ENCODE measurements around the gene LPCAT4. TPM values are rescaled to one million over a fixed set of nuclear protein-coding genes. Genes with fewer than 3 reads are reported as not detected.
A peak's percentile ranks its signal among the peaks of the same experiment; 100 is the strongest.
"Not testable (repeated sequence)": the region's sequence is repeated elsewhere in the genome, so short reads cannot be mapped to it uniquely, and the experiment has no call there.

LPCAT4 gene
- total RNA-seq, 1 donor from 2014 or later, result 32.4 TPM

DNA sequence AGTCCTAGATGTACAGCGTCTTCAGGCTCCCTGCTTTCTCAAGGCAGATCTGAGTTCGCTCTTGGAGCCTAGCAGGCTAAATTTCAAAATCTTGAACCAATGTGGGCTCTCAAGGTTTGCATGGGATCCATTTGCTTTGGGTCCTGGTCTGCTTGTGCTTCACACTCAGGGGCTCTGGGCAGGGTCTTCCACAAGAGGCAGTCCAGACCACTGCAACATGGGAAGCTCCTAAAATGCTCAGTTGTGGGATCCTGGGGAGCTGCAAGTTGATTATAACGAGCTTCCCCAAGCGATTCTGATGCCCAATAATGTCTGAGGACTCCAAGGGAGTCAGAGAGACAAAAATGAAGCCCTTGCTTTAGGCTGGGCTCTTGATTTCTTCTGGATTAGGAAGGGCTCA, 17.2 kb downstream of the LPCAT4 start:
- H3K27me3 Mint-ChIP-seq (ENCODE audit: unreplicated experiment), result peaks cover 3% of the 10 kb centered on the region
- no peaks in the 10 kb centered on the region for H3K36me3 Mint-ChIP-seq (ENCODE audit: low read depth, unreplicated experiment)
- TF ChIP-seq, protein P1, sequence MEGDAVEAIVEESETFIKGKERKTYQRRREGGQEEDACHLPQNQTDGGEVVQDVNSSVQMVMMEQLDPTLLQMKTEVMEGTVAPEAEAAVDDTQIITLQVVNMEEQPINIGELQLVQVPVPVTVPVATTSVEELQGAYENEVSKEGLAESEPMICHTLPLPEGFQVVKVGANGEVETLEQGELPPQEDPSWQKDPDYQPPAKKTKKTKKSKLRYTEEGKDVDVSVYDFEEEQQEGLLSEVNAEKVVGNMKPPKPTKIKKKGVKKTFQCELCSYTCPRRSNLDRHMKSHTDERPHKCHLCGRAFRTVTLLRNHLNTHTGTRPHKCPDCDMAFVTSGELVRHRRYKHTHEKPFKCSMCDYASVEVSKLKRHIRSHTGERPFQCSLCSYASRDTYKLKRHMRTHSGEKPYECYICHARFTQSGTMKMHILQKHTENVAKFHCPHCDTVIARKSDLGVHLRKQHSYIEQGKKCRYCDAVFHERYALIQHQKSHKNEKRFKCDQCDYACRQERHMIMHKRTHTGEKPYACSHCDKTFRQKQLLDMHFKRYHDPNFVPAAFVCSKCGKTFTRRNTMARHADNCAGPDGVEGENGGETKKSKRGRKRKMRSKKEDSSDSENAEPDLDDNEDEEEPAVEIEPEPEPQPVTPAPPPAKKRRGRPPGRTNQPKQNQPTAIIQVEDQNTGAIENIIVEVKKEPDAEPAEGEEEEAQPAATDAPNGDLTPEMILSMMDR (IDR thresholded peaks at IDR 0.05; ENCODE audit: unreplicated experiment), result no peak
- H3K9me3 Mint-ChIP-seq (ENCODE audit: unreplicated experiment), result no peaks in the 10 kb centered on the region
- no peak for DNase-seq (ENCODE audit: low spot score)
- no peak overlapping the region for H3K27ac Mint-ChIP-seq (ENCODE audit: unreplicated experiment)
- no peak overlapping the region for H3K4me3 Mint-ChIP-seq (ENCODE audit: unreplicated experiment)
- H3K4me1 Mint-ChIP-seq (ENCODE audit: unreplicated experiment), result no peaks in the 10 kb centered on the region

DNA sequence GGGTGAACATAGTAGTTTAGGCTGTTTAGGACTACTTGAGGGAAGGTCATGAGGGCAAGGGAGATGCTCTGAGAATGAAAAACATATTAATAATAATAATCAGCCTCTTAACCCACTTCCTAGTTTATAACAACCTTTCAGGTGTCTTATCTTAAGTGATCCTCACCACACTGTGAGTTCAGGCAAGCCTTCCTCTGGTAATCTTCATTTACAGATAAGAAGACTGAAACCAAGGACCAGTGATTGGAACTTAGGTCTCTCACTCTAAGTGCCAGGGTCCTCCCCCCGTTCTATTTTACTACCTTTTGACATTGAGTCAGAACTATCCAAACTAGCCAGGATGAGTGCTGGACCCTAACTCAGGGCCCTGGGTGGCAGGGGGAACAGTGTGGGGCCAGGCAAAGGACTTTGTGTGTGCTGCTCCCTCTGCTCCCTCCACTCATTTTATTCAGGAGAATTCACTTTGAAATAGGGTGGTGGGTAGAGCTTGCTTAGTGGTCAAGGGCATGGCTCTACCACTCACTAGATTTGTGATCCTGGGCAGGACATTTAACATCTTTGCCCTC, 18.2 kb downstream of the LPCAT4 start:
- no peak for DNase-seq (ENCODE audit: low spot score)
- Mint-ChIP-seq H3K9me3 (ENCODE audit: unreplicated experiment) (no peaks in the 10 kb centered on the region), H3K4me3 (ENCODE audit: unreplicated experiment) (no peak overlapping the region), H3K27me3 (ENCODE audit: unreplicated experiment) (peaks cover 3% of the 10 kb centered on the region), H3K36me3 (ENCODE audit: low read depth, unreplicated experiment) (no peaks in the 10 kb centered on the region), H3K4me1 (ENCODE audit: unreplicated experiment) (no peaks in the 10 kb centered on the region), H3K27ac (ENCODE audit: unreplicated experiment) (no peak overlapping the region)
- TF ChIP-seq, protein P1 (IDR thresholded peaks at IDR 0.05; ENCODE audit: unreplicated experiment), result no peak

DNA sequence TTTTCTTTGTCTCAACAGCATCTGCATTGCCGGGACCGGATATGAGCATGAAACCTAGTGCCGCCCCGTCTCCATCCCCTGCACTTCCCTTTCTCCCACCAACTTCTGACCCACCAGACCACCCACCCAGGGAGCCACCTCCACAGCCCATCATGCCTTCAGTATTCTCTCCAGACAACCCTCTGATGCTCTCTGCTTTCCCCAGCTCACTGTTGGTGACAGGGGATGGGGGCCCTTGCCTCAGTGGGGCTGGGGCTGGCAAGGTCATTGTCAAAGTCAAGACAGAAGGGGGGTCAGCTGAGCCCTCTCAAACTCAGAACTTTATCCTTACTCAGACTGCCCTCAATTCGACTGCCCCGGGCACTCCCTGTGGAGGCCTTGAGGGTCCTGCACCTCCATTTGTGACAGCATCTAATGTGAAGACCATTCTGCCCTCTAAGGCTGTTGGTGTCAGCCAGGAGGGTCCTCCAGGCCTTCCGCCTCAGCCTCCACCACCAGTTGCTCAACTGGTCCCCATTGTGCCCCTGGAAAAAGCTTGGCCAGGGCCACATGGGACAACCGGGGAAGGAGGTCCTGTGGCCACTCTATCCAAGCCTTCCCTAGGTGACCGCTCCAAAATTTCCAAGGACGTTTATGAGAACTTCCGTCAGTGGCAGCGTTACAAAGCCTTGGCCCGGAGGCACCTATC, 18.9 kb downstream of the LPCAT4 start:
- no peak overlapping the region for H3K4me3 Mint-ChIP-seq (ENCODE audit: unreplicated experiment)
- TF ChIP-seq, protein P1 (IDR thresholded peaks at IDR 0.05; ENCODE audit: unreplicated experiment), result no peak
- no peaks in the 10 kb centered on the region for H3K36me3 Mint-ChIP-seq (ENCODE audit: low read depth, unreplicated experiment)
- no peak overlapping the region for H3K27ac Mint-ChIP-seq (ENCODE audit: unreplicated experiment)
- no peak for DNase-seq (ENCODE audit: low spot score)
- H3K27me3 Mint-ChIP-seq (ENCODE audit: unreplicated experiment), result peaks cover 3% of the 10 kb centered on the region
- no peaks in the 10 kb centered on the region for H3K9me3 Mint-ChIP-seq (ENCODE audit: unreplicated experiment)
- no peaks in the 10 kb centered on the region for H3K4me1 Mint-ChIP-seq (ENCODE audit: unreplicated experiment)

DNA sequence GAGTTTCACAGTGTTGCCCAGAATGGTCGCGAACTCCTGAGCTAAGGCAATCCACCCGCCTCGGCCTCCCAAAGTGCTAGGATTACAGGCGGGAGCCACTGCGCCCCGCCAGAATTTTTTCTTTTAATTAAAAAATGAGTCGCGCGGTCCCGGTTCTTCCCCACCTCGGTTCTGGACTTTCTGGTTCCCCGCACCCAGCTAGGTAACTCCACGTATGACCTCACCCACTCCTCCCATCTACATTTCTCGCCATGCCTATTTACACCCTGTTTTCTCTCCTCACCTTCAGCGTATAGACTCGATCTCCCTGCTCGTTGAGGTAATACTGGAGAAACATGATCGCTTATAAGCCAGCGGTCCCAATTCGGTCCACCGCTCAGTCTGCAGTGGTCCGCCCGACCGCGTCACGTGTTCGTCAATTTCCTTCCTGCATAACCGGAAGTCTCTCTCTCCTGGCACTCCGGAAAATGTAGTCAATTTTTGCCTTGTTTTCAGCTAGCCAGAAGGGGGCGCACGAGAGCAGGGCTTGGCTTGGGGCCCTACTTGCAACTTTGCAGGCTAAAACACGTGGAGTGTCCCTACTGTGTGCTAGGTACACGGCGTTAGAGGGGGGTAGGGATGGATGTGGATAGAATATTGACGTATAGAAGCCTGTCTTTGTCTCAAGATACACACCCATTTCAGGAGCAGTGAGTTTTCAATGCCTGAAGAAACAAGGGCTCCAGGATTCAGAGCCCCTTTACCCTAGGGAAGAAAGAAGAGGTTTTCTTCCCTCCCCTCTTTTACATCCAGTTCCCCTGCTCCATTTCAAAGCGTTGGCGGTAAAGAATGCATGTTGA, 24.0 kb downstream of the LPCAT4 start, which contains the start of the genes NOP10 and NUTM1:
TSS of gene NOP10 (minus strand) at position 400 of the 839 bp plus-strand sequence. CDS start at position 337, 63 bp downstream.
TSS of gene NUTM1 (plus strand) at position 579 of the 839 bp plus-strand sequence. CDS start 382 bp downstream, outside the sequence.
- Mint-ChIP-seq H3K4me3 (ENCODE audit: unreplicated experiment) (peak within 1 kb of the TSS; percentile 93), H3K36me3 (ENCODE audit: low read depth, unreplicated experiment) (peaks cover 15% of the 10 kb centered on the region), H3K9me3 (ENCODE audit: unreplicated experiment) (no peaks in the 10 kb centered on the region), H3K27ac (ENCODE audit: unreplicated experiment) (peak within 1 kb of the TSS; percentile 80), H3K4me1 (ENCODE audit: unreplicated experiment) (peaks cover 9% of the 10 kb centered on the region), H3K27me3 (ENCODE audit: unreplicated experiment) (peaks cover 6% of the 10 kb centered on the region)
- DNase-seq (ENCODE audit: low spot score), result peak; percentile 95
- TF ChIP-seq, protein P1 (IDR thresholded peaks at IDR 0.05; ENCODE audit: unreplicated experiment), result peak; percentile 98

DNA sequence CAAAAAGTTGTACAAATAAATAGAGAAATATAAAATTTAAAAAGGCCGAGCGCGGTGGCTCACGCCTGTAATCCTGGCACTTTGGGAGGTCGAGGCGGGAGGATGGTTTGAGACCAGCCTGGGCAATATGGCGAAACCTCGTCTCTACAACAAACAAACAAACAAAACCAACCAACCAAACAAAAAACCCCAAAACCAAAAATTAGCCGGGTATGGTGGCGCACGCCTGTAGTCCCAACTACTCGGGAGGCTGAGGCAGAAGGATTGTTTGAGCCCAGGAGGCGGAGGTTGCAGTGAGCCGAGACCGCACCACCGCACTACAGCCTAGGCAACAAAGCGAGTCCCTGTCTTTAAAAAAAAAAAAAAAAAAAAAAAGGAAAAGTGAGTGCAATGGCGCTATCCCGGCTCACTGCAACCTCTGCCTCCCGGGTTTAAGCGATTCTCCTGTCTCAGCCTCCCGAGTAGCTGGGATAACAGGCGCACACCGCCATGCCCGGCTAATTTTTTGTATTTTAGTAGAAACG, 24.7 kb downstream of the LPCAT4 start:
- H3K4me1 Mint-ChIP-seq (ENCODE audit: unreplicated experiment); DNase-seq (ENCODE audit: low spot score); H3K27me3 Mint-ChIP-seq (ENCODE audit: unreplicated experiment); H3K9me3 Mint-ChIP-seq (ENCODE audit: unreplicated experiment): not testable (repeated sequence)
- peak overlapping the region; percentile 93 for H3K4me3 Mint-ChIP-seq (ENCODE audit: unreplicated experiment)
- H3K27ac Mint-ChIP-seq (ENCODE audit: unreplicated experiment), result peak overlapping the region; percentile 80
- peaks cover 15% of the 10 kb centered on the region for H3K36me3 Mint-ChIP-seq (ENCODE audit: low read depth, unreplicated experiment)

Measured in endothelial cell (in vitro differentiated cells).